SK-N-SH treated with all-trans-retinoic acid at 6 μM for 48 hours (cell line): ENCODE measurements around the gene PHACTR3.

Experiments
- ATAC-seq: fragments of 200-7000 bp; cut with Tn5 transposase; 3 replicates; pipeline ENCODE4 v1.9.1; 2020; ENCODE audit warnings: mild to moderate bottlenecking, moderate library complexity
- ARNTL ChIP-seq: fragments of 450-650 bp; formaldehyde crosslinking; IDR thresholded peaks from 2 replicates; pipeline ENCODE4 v1.5.0; 2020; ENCODE audit warnings: low read depth, mild to moderate bottlenecking, moderate library complexity, borderline replicate concordance
- BACH2 ChIP-seq: fragments of 250-450 bp; sonication (Bioruptor Pico); IDR thresholded peaks from 2 replicates; pipeline ENCODE4 v1.9.0; 2021; ENCODE audit warnings: mild to moderate bottlenecking, borderline replicate concordance
- CSDC2 ChIP-seq: fragments of 250-450 bp; sonication (Bioruptor Pico); IDR thresholded peaks from 2 replicates; pipeline ENCODE4 v1.5.0; 2020; ENCODE audit warnings: mild to moderate bottlenecking, moderate library complexity
- ESRRG ChIP-seq: fragments of 250-450 bp; sonication (Bioruptor Pico); IDR thresholded peaks from 2 replicates; pipeline ENCODE4 v1.6.1; 2021; ENCODE audit warnings: mild to moderate bottlenecking
- GLIS3 ChIP-seq: fragments of 250-450 bp; sonication (Bioruptor Pico); IDR thresholded peaks from 2 replicates; pipeline ENCODE4 v1.5.0; 2020; ENCODE audit warnings: mild to moderate bottlenecking, moderate library complexity
- ISL1 ChIP-seq: fragments of 250-450 bp; sonication (Bioruptor Pico); IDR thresholded peaks from 2 replicates; pipeline ENCODE4 v2.1.2; 2022; ENCODE audit warnings: mild to moderate bottlenecking, moderate library complexity
- OSR1 ChIP-seq: fragments of 250-450 bp; sonication (Bioruptor Pico); IDR thresholded peaks from 2 replicates; pipeline ENCODE4 v1.8.0; 2022; ENCODE audit warnings: moderate library complexity, mild to moderate bottlenecking, inconsistent platforms
- POU6F1 ChIP-seq: fragments of 250-450 bp; sonication (Bioruptor Pico); IDR thresholded peaks from 2 replicates; pipeline ENCODE4 v1.8.0; 2021; ENCODE audit warnings: low read depth, mild to moderate bottlenecking, moderate library complexity, borderline replicate concordance
- PPARA ChIP-seq: fragments of 250-450 bp; sonication (Bioruptor Pico); IDR thresholded peaks from 2 replicates; pipeline ENCODE4 v1.5.0; 2020; ENCODE audit warnings: mild to moderate bottlenecking, borderline replicate concordance
- RARB ChIP-seq: fragments of 250-450 bp; sonication (Bioruptor Pico); IDR thresholded peaks from 2 replicates; pipeline ENCODE4 v1.8.0; 2021; ENCODE audit warnings: mild to moderate bottlenecking, moderate library complexity
- SNAI2 ChIP-seq: fragments of 250-450 bp; sonication (Bioruptor Pico); IDR thresholded peaks from 2 replicates; pipeline ENCODE4 v1.5.0; 2020; ENCODE audit warnings: mild to moderate bottlenecking, moderate library complexity
- TCF4 ChIP-seq: fragments of 250-450 bp; sonication (Bioruptor Pico); IDR thresholded peaks from 2 replicates; pipeline ENCODE4 v1.8.0; 2021; ENCODE audit warnings: mild to moderate bottlenecking, moderate library complexity, borderline replicate concordance
- TOX ChIP-seq: fragments of 250-450 bp; sonication (Bioruptor Pico); IDR thresholded peaks from 2 replicates; pipeline ENCODE4 v1.8.0; 2021; ENCODE audit warnings: mild to moderate bottlenecking, moderate library complexity, borderline replicate concordance
- TSHZ2 ChIP-seq: fragments of 250-450 bp; sonication (Bioruptor Pico); IDR thresholded peaks from 2 replicates; pipeline ENCODE4 v1.5.0; 2020; ENCODE audit warnings: mild to moderate bottlenecking, moderate library complexity
- ZC3H10 ChIP-seq: fragments of 250-450 bp; sonication (Bioruptor Pico); IDR thresholded peaks from 2 replicates; pipeline ENCODE4 v1.5.1; 2021; ENCODE audit warnings: mild to moderate bottlenecking, moderate library complexity
- ZFP3 ChIP-seq: fragments of 250-450 bp; sonication (Bioruptor Pico); IDR thresholded peaks from 2 replicates; pipeline ENCODE4 v1.5.0; 2020; ENCODE audit warnings: mild to moderate bottlenecking, moderate library complexity
- ZFP30 ChIP-seq: fragments of 450-650 bp; formaldehyde crosslinking; IDR thresholded peaks from 2 replicates; pipeline ENCODE4 v1.5.0; 2022; ENCODE audit warnings: mild to moderate bottlenecking, moderate library complexity
- ZNF565 ChIP-seq: fragments of 450-650 bp; formaldehyde crosslinking; conservative IDR thresholded peaks from 2 replicates; pipeline ENCODE4 v1.5.0; 2020; ENCODE audit warnings: low read depth, mild to moderate bottlenecking, moderate library complexity
- ZNF8 ChIP-seq: fragments of 450-650 bp; formaldehyde crosslinking; IDR thresholded peaks from 2 replicates; pipeline ENCODE4 v1.5.0; 2020; ENCODE audit warnings: mild to moderate bottlenecking, moderate library complexity

The PHACTR3 gene

DNA sequence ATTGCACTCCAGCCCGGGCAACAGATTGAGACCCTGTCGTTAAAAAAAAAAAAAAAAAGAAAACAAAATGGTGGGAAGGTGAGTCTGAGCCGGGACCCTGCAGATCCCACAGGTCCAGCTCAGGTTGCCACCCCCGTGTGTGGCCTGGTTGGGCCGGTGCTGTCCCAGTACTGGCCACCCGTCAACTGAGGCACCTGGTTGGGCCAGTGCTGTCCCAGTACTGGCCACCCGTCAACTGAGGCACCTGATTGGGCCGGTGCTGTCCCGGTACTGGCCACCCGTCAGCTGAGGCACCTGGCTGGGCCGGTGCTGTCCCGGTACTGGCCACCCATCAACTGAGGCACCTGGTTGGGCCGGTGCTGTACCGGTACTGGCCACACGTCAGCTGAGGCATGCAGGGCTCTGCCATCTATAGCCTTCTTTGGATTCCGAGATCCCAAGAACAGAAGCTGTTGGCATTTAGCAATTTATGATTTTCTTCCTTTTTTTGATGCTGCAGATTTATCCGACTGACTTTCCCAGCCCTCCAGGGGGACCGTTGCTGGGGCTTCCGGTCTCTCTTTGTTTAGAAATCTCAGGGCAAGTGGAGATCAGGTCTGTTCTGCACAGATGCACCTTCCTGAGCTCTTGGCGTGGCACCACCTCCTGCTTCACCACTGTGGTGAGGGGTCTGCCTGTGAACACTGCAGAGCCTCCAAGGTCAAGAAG is 215.3 kb downstream of the PHACTR3 start:
- ATAC-seq, result no peak
- no peak for TF ChIP-seq TSHZ2
- TF ChIP-seq ESRRG (CRISPR knock-in tag), result no peak
- TF ChIP-seq ZFP3 (CRISPR knock-in tag), result no peak
- TF ChIP-seq POU6F1 (CRISPR knock-in tag), result no peak
- TF ChIP-seq TOX (CRISPR knock-in tag), result no peak
- TF ChIP-seq ISL1 (CRISPR knock-in tag), result no peak
- no peak for TF ChIP-seq CSDC2 (CRISPR knock-in tag)
- TF ChIP-seq ZFP30 (CRISPR knock-in tag), result no peak
- TF ChIP-seq TCF4 (CRISPR knock-in tag), result no peak
- no peak for TF ChIP-seq GLIS3 (CRISPR knock-in tag)
- TF ChIP-seq OSR1 (CRISPR knock-in tag), result no peak
- TF ChIP-seq BACH2, result no peak
- no peak for TF ChIP-seq RARB (CRISPR knock-in tag)

- ATAC-seq, result no peak
- TF ChIP-seq PPARA, result no peak
- no peak for TF ChIP-seq ZNF8 (CRISPR knock-in tag)
- no peak for TF ChIP-seq ZC3H10 (CRISPR knock-in tag)
- TF ChIP-seq TOX (CRISPR knock-in tag), result no peak
- no peak for TF ChIP-seq ESRRG (CRISPR knock-in tag)
- TF ChIP-seq BACH2, result no peak
Measured at GRCh38 chr20:59820204-59821041, 216.1 kb downstream of the PHACTR3 start.

DNA sequence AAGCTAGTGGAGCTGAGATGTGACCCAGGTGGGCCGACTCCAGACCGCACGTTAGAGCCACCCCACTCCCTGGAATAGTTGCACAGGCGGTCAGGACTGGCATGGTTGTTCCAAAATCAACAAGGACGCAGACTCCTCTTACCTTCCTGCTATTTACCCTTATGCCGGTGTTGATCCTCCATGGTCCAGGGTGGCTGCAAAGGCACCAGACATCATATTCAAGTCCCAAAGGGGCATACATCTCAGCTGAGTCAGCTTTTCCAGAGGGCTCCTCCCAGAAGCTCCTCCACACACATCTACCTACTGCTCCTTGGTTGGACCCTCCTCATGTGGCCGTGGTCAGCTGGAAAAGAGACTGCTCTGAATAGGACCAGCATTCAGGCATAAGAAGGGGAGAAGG is 216.9 kb downstream of the PHACTR3 start:
- no peak for TF ChIP-seq OSR1 (CRISPR knock-in tag)
- TF ChIP-seq TSHZ2, result no peak
- TF ChIP-seq ZFP3 (CRISPR knock-in tag), result no peak
- no peak for TF ChIP-seq ESRRG (CRISPR knock-in tag)
- no peak for TF ChIP-seq SNAI2
- no peak for TF ChIP-seq ARNTL (CRISPR knock-in tag)
- no peak for TF ChIP-seq POU6F1 (CRISPR knock-in tag)
- ATAC-seq, result no peak

DNA sequence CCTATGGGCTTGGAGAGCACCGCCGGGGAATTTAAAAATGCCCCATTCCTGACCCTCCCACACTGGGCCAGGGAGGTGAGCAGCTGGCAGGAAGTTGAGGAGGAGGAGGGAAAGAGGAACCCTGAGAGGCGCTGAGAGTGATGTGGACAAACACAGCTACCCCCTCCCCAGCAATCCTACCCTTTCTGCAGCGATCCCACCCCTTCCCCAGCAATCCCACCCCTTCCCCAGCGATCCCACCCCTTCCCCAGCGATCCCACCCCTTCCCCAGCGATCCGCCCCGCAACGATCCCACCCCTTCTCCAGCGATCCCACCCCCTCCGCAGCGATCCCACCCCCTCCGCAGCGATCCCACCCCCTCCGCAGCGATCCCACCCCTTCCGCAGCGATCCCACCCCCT is 217.4 kb downstream of the PHACTR3 start:
- TF ChIP-seq ZNF565 (CRISPR knock-in tag) (no peak), ZFP3 (CRISPR knock-in tag) (no peak), ZFP30 (CRISPR knock-in tag) (no peak), GLIS3 (CRISPR knock-in tag) (no peak), ISL1 (CRISPR knock-in tag) (no peak)
- ATAC-seq, result no peak
